SKM-1 treated with dmso at 0.1 percent for 144 hours (cell line): ENCODE measurements around the gene LMTK2.
"Not testable (repeated sequence)": the region's sequence is repeated elsewhere in the genome, so short reads cannot be mapped to it uniquely, and the experiment has no call there.

Experiments
- DNase-seq: peaks from one replicate; lab custom pipeline; 2025; ENCODE audit not compliant: unreplicated experiment; lab: John Stamatoyannopoulos, UW

Gene LMTK2

GRCh38 chr7:98102170-98102569, 4.5 kb upstream of the LMTK2 start:
- DNase-seq, result no peak

- DNase-seq, result no peak
Measured at GRCh38 chr7:98105942-98106544, 619 bp upstream of the LMTK2 start.

DNA sequence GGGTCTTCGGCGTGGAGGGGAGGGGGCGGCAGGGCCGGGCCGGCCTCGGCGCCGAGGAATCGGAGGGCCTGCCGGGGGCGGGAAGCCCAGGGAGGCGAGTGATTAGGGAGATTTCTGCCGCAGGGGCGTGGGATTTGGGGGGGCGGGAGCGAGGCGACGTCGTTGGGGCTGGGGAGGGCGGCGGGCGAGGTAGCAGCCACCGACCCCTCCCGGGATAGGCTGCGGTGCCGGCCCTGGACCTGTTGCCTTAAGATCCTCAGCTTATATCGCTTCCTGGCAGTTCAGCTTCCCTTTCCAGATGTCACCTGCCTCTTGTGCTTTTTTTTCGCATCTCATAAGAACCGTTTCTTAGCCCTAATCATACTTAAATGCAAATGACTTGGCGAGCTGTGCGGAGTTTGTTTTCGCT, 655 bp downstream of the LMTK2 start:
- peak; percentile 10 for DNase-seq

DNA sequence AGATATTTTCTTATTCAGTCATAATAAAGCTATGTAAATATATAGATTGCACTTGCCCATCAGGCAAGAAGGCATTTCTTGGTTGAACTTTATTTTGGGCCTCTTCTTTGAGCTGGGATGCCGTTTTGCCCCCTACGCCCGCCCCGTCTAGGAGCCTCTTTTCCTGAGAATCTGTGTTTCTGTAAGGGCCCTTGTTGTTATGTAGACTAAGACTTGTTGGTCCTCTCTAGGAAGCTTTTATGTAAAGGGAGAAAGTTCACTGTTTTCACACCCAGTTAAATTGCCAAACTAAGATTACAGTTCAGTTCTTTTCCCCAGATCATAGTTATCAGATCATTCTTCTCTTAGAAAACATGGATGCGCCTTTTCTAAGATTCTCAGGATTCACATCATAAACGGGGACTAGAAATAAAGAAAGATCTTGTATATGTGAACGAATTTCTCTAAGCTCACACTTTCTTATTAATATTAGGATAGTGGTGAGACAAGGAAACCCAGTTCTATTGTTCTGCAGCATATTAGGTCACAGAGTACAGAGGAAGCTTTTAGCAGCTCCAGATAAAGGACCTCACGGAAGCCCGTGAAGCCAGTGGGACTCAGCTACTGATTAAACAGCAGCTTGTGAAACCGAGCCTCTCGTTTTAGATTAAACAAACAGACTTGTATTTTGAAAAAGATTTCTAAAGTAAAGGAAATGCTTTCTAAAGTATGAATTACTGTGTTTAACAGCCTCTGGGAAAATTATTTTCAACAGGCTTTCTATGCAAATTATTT, 3.8 kb downstream of the LMTK2 start:
- no peak for DNase-seq

GRCh38 chr7:98112077-98112476, 5.4 kb downstream of the LMTK2 start:
- DNase-seq, result no peak

DNA sequence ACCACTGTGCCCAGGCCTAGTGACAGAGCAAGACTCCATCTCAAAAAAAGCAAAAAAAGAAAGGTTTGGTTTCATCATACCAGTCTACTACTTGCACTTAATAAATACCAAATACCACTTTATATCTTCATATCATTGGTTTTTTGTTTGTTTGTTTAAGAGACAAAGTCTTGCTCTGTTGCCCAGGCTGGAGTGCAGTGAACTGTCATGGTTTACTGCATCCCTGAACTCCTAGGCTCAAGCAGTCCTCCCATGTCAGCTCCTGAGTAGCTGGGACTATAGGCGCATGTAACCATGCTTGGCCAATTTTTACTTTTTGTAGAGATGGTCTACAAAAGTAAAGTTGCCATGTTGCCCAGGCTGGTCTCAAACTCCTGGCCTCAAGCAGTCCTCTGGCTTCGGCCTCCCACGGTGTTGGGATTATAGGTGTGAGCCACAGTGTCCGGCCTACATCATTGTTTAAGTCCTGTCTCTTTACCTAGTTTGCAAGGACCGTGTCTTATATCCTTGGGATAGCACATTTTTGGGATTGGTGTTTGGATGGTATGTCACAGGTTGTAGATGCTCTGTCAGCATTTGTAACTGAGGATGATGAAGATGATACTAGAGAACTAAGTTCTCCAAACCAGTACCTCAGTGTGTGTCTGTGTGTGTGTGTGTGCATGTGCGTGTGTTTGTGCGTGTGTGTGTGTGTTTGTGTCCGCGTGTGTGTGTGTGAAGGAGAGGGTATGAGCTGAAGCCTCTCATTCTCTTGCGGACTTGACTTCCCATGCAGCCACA, 9.3 kb downstream of the LMTK2 start:
- no peak for DNase-seq

DNA sequence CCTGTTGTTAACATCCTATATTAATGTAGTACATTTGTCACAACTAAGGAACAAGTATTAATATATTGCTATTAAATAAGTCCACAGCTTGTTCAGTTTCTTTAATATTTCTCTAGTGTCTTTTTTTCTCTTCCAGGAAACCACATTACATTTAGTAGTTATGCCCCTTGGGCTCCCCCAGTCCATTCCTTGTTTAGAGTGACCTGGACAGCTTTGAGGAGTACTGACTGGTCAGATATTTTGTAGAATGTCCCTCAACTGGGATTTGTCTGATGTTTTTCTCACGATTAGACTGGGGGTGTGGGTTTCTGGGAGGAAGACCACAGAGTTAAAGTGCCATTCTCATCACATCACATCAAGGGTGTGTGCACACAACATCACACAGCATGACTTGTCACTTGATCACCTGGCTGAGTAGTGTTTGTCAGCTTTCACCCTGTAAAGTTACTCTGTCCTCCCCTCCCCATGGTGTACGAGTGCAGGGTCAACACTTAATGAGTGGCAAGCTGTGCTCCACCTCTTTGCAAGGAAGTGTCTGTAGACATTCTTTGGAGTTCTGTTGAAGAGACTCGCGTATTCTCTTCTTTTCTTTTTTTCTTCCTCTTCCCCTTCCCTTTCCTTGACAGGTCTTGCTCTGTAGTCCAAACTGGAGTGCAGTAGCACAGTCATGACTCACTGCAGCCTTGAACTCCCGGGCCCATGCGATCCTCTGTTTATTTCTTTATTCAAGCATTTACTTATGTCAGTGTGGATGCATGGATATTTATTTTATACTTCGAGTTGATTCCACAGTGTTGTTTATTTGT, 10.2 kb downstream of the LMTK2 start:
- DNase-seq, result no peak

GRCh38 chr7:98119256-98119918, 12.7 kb downstream of the LMTK2 start:
- no peak for DNase-seq

GRCh38 chr7:98120559-98120958, 13.9 kb downstream of the LMTK2 start:
- DNase-seq, result no peak

GRCh38 chr7:98121388-98121787, 14.7 kb downstream of the LMTK2 start:
- DNase-seq, result not testable (repeated sequence)

DNA sequence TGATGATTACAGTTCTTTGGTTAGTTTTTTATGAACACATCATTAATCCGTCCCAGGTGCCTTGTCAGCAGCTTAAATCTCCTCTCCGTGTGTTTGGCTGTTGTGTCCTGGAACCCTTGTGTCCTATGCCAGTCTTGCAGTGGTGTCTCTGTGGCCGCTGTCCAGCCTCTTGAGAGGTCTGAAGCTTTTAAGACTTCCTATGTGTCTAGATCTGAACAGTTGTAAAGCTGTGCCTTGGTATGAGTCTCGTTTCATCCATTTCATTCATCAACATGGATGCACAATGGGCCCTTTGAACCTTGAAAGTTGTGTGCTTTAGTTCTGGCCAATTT, 16.7 kb downstream of the LMTK2 start:
- DNase-seq, result no peak

GRCh38 chr7:98125759-98126158, 19.1 kb downstream of the LMTK2 start:
- no peak for DNase-seq

GRCh38 chr7:98126311-98127142, 19.9 kb downstream of the LMTK2 start:
- DNase-seq, result no peak

DNA sequence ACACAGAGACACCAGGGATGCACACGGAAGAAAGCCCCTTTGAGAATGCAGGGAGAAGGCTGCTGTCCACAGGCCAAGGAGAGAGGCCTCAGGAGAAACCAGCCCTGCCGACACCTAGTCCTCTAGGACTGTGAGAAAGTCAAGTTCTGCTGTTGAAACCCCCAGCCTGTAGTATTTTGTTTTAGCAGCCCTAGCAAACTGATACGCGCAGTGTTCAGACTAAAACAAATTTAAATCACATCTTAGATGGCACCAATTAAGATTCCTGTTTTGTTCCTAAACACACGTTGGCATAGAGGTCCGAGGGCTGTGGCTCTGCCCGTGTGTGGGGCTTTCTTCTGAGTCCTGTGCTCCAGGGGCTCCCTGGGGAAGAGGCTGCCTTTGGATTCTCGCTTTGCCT, 21.7 kb downstream of the LMTK2 start:
- no peak for DNase-seq

DNA sequence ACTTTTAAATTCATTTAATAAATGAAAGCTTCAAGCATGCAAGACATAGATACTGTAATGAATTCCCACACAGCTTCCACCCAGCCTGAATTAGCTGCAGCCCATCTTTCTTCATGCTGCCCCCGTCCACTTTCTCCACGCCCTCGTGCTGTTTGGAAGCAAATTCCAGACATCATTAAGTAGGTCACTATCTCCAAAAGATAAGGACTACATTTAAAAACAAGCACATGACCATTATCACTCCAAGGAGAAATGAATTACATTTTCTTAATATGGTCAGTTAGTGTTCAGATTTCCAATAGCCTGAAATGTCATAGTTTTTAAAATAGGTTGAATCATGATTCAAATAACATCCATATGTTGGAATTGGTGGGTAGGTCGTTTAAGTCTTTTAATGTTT, 24.3 kb downstream of the LMTK2 start:
- no peak for DNase-seq

- DNase-seq, result peak; percentile 93
Measured at GRCh38 chr7:98133181-98133580, 26.5 kb downstream of the LMTK2 start.

- peak; percentile 80 for DNase-seq
Measured at GRCh38 chr7:98133621-98134303, 27.1 kb downstream of the LMTK2 start.

DNA sequence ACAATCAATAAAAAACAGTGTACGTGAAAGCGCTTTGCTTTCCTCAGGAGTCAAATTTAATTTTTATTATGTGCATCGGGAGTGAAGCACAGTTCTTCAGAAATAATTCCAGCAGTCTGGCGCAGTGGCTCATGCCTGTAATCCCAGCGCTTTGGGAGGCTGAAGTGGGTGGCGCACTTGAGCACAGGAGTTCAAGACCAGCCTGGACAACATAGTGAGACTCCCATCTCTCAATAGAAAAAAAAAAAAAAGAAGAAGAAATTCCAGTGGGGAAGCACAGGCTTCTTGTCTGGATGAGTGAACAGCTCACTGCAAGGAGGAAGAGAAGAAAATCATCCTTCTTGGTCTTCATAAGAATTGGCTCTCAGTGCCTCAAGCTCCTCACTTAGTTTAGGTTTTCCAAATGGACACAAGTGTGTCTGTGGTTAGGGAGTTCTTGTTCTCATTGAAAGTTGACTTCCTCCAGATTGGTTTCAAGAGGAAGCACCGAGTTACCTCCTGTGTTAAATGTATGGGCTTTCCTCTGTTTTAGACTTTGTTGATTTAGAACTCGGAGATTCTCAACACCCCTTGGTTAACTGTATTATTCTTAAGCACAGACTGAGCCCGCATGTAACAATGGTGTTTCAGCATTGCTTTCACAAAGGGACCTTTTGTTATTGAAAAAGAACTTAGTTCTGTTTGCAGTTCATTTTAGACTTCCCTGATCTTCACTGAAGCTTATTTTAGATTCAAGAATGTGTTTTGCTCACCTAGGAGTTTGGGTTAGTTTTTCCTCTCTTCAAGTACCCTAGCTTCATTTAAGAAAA, 28.0 kb downstream of the LMTK2 start:
- DNase-seq, result no peak

GRCh38 chr7:98135984-98136383, 29.3 kb downstream of the LMTK2 start:
- no peak for DNase-seq
